K562 (cell line): ENCODE data around the gene MAP3K14. TPM values are rescaled to one million over a fixed set of nuclear protein-coding genes. Genes with fewer than 3 reads are reported as not detected.

Experiments used
- DNMT1 ChIP-seq: fragments of 450-650 bp; IDR thresholded peaks from 2 replicates; pipeline ENCODE4 v1.6.1; 2016; ENCODE audit warnings: antibody characterized with exemption, mild to moderate bottlenecking
- FOXK1 ChIP-seq: sonication (generic); formaldehyde crosslinking; IDR thresholded peaks from 2 replicates; pipeline ENCODE4 v1.8.0; 2022; ENCODE audit warnings: missing genetic modification reagents, mild to moderate bottlenecking, borderline replicate concordance
- HIVEP1 ChIP-seq: fragments of 250-450 bp; sonication (Bioruptor Pico); IDR thresholded peaks from 2 replicates; pipeline ENCODE4 v1.4.0; 2020; ENCODE audit warnings: mild to moderate bottlenecking
- IRF2 ChIP-seq: sonication (generic); formaldehyde crosslinking; IDR thresholded peaks from 2 replicates; pipeline ENCODE4 v1.8.1; 2022; ENCODE audit warnings: mild to moderate bottlenecking, missing genetic modification reagents
- KLF6 ChIP-seq: fragments of 250-450 bp; sonication (Bioruptor Pico); IDR thresholded peaks from 2 replicates; pipeline ENCODE4 v1.4.0; 2020; ENCODE audit warnings: mild to moderate bottlenecking, moderate library complexity, borderline replicate concordance
- NBN ChIP-seq: fragments of 450-650 bp; IDR thresholded peaks from 2 replicates; pipeline ENCODE4 v1.6.1; 2016; ENCODE audit warnings: low read depth, mild to moderate bottlenecking
- RBM39 ChIP-seq: fragments of 200-400 bp; formaldehyde crosslinking; optimal IDR thresholded peaks from 2 replicates; pipeline ENCODE3; 2018; ENCODE audit warnings: low read depth, low read length
- RHOXF2B ChIP-seq: fragments of 250-450 bp; sonication (Bioruptor Pico); conservative IDR thresholded peaks from 2 replicates; pipeline ENCODE4 v1.5.1; 2021
- RUNX1 ChIP-seq: sonication (generic); IDR thresholded peaks from 2 replicates; pipeline ENCODE4 v1.6.1; 2016; ENCODE audit warnings: antibody characterized with exemption, low read depth
- XRCC3 ChIP-seq: fragments of 450-650 bp; IDR thresholded peaks from 2 replicates; pipeline ENCODE4 v1.6.1; 2017; ENCODE audit warnings: mild to moderate bottlenecking, moderate library complexity
- ZNF12 ChIP-seq: sonication (generic); formaldehyde crosslinking; IDR thresholded peaks from 2 replicates; pipeline ENCODE4 v1.4.0; 2020; ENCODE audit warnings: mild to moderate bottlenecking, missing genetic modification reagents
- ZNF143 ChIP-seq: sonication (generic); formaldehyde crosslinking; IDR thresholded peaks from 2 replicates; pipeline ENCODE4 v1.9.0; 2022; ENCODE audit warnings: mild to moderate bottlenecking, missing genetic modification reagents
- polyA plus RNA-seq, 8 experiments: library from polyadenylated mRNA; depleted of rRNA in 4 of 8; stranded (reverse) in 5 of 8; unstranded in 3 of 8; fragments of >200 nt; fragmentation: Nextera tagmentation in 2 of 8; fragmentation: Illumina TruSeq in 1 of 8; extraction: Ambion mirVana in 2 of 8; extraction: Trizol in 1 of 8; gene quantifications; 2 replicates each; pipeline versions ENCODE4 v1.2.1 to v1.2.3, GENCODE V29; 2011 to 2014; ENCODE audit warnings: inconsistent platforms in 1 of 8, missing spikeins in 1 of 8
- total RNA-seq, 7 experiments: library from RNA; depleted of rRNA in 6 of 7; stranded (reverse); fragments of >200 nt in 6 of 7; fragmentation: Illumina TruSeq in 2 of 7; extraction: Trizol in 2 of 7; gene quantifications; 2 replicates each; pipeline versions ENCODE4 v1.2.1 to v1.2.3, GENCODE V29; 2011 to 2021; ENCODE audit warnings: low replicate concordance in 1 of 7
- TF ChIP-seq, protein P1 (sequence below): sonication (generic); formaldehyde crosslinking; IDR thresholded peaks from 2 replicates; pipeline ENCODE4 v1.8.0; 2023; ENCODE audit warnings: mild to moderate bottlenecking, missing genetic modification reagents
- TF ChIP-seq, protein P2 (sequence below): fragments of 450-650 bp; formaldehyde crosslinking; IDR thresholded peaks from 2 replicates; pipeline ENCODE4 v1.4.0; 2020; ENCODE audit warnings: mild to moderate bottlenecking, moderate library complexity
- TF ChIP-seq, protein P3 (sequence below): fragments of 250-450 bp; sonication (Bioruptor Pico); IDR thresholded peaks from 2 replicates; pipeline ENCODE4 v1.4.0; 2020
- TF ChIP-seq, protein P4 (sequence below): IDR thresholded peaks from 3 replicates; pipeline ENCODE4 v1.6.1; 2011; ENCODE audit warnings: borderline replicate concordance, mild to moderate bottlenecking; ENCODE audit not compliant: insufficient read length, insufficient read depth
- TF ChIP-seq, protein P5 (sequence below): fragments of 450-650 bp; conservative IDR thresholded peaks from 2 replicates; pipeline ENCODE4 v1.6.1; 2016; ENCODE audit warnings: missing genetic modification characterization, low read depth, mild to moderate bottlenecking, missing compliant biosample characterization, moderate library complexity

Gene MAP3K14
- total and polyA plus RNA-seq, 9 of the 15 experiments (the other 6 are each of a cell fraction or from before 2014, with no cell fraction given) = 0.45 to 8.7 (median 3.2) TPM

DNA sequence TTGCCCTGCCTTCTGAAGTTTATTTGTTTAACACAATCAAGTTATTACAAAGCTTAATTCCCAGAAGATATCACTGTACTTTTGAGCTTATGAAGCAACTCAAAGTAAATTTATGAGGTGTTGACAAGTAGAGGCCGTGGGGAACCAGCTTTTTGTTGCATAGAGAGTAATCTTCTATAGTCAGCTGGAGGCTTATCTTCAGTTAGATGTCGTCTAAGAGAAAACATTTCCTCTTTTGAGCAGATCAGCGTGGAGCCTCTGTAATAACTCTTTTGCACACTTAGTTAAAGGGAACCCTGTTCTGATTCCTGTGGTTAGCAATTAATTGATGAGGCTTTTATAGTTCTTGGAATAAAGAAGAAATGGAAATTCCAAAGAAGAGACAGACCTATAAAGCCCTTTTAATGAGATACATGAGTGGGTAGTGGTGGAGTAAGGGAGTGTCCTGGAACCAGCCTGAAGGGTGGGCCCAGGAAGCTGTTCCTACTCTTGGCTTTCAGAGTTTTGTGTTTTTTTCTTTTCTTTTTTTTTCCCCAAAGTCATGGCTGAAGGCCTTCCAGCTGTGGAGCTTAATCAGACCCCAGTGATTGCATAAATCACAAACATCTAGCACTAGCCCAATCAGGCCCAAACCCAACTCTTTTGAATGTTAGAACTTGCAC is 28.9 kb upstream of the MAP3K14 start (continued):
- TF ChIP-seq, protein P1, sequence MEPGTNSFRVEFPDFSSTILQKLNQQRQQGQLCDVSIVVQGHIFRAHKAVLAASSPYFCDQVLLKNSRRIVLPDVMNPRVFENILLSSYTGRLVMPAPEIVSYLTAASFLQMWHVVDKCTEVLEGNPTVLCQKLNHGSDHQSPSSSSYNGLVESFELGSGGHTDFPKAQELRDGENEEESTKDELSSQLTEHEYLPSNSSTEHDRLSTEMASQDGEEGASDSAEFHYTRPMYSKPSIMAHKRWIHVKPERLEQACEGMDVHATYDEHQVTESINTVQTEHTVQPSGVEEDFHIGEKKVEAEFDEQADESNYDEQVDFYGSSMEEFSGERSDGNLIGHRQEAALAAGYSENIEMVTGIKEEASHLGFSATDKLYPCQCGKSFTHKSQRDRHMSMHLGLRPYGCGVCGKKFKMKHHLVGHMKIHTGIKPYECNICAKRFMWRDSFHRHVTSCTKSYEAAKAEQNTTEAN (CRISPR knock-in tag) = peak; percentile 67; the same call in 1 of the 2 replicates
- TF ChIP-seq FOXK1 (CRISPR knock-in tag) = no peak
- no peak for TF ChIP-seq IRF2
- TF ChIP-seq, protein P2, sequence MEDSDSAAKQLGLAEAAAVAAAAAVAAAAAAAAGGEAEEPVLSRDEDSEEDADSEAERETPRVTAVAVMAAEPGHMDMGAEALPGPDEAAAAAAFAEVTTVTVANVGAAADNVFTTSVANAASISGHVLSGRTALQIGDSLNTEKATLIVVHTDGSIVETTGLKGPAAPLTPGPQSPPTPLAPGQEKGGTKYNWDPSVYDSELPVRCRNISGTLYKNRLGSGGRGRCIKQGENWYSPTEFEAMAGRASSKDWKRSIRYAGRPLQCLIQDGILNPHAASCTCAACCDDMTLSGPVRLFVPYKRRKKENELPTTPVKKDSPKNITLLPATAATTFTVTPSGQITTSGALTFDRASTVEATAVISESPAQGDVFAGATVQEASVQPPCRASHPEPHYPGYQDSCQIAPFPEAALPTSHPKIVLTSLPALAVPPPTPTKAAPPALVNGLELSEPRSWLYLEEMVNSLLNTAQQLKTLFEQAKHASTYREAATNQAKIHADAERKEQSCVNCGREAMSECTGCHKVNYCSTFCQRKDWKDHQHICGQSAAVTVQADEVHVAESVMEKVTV (CRISPR knock-in tag) = peak; percentile 44
- TF ChIP-seq, protein P3, sequence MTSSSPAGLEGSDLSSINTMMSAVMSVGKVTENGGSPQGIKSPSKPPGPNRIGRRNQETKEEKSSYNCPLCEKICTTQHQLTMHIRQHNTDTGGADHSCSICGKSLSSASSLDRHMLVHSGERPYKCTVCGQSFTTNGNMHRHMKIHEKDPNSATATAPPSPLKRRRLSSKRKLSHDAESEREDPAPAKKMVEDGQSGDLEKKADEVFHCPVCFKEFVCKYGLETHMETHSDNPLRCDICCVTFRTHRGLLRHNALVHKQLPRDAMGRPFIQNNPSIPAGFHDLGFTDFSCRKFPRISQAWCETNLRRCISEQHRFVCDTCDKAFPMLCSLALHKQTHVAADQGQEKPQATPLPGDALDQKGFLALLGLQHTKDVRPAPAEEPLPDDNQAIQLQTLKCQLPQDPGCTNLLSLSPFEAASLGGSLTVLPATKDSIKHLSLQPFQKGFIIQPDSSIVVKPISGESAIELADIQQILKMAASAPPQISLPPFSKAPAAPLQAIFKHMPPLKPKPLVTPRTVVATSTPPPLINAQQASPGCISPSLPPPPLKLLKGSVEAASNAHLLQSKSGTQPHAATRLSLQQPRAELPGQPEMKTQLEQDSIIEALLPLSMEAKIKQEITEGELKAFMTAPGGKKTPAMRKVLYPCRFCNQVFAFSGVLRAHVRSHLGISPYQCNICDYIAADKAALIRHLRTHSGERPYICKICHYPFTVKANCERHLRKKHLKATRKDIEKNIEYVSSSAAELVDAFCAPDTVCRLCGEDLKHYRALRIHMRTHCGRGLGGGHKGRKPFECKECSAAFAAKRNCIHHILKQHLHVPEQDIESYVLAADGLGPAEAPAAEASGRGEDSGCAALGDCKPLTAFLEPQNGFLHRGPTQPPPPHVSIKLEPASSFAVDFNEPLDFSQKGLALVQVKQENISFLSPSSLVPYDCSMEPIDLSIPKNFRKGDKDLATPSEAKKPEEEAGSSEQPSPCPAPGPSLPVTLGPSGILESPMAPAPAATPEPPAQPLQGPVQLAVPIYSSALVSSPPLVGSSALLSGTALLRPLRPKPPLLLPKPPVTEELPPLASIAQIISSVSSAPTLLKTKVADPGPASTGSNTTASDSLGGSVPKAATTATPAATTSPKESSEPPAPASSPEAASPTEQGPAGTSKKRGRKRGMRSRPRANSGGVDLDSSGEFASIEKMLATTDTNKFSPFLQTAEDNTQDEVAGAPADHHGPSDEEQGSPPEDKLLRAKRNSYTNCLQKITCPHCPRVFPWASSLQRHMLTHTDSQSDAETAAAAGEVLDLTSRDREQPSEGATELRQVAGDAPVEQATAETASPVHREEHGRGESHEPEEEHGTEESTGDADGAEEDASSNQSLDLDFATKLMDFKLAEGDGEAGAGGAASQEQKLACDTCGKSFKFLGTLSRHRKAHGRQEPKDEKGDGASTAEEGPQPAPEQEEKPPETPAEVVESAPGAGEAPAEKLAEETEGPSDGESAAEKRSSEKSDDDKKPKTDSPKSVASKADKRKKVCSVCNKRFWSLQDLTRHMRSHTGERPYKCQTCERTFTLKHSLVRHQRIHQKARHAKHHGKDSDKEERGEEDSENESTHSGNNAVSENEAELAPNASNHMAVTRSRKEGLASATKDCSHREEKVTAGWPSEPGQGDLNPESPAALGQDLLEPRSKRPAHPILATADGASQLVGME (CRISPR knock-in tag) = no peak
- TF ChIP-seq, protein P4, sequence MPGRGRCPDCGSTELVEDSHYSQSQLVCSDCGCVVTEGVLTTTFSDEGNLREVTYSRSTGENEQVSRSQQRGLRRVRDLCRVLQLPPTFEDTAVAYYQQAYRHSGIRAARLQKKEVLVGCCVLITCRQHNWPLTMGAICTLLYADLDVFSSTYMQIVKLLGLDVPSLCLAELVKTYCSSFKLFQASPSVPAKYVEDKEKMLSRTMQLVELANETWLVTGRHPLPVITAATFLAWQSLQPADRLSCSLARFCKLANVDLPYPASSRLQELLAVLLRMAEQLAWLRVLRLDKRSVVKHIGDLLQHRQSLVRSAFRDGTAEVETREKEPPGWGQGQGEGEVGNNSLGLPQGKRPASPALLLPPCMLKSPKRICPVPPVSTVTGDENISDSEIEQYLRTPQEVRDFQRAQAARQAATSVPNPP = no peak
- no peak for TF ChIP-seq HIVEP1 (CRISPR knock-in tag)
- no peak for TF ChIP-seq DNMT1
- no peak for TF ChIP-seq RHOXF2B (CRISPR knock-in tag)
- TF ChIP-seq, protein P5, sequence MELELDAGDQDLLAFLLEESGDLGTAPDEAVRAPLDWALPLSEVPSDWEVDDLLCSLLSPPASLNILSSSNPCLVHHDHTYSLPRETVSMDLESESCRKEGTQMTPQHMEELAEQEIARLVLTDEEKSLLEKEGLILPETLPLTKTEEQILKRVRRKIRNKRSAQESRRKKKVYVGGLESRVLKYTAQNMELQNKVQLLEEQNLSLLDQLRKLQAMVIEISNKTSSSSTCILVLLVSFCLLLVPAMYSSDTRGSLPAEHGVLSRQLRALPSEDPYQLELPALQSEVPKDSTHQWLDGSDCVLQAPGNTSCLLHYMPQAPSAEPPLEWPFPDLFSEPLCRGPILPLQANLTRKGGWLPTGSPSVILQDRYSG (tag) = no peak
- TF ChIP-seq XRCC3 = no peak
- TF ChIP-seq RUNX1 = no peak
- no peak for TF ChIP-seq RBM39
- TF ChIP-seq ZNF12 (CRISPR knock-in tag) = no peak
- no peak for TF ChIP-seq ZNF143
- TF ChIP-seq NBN = peak; percentile 95
- TF ChIP-seq KLF6 (CRISPR knock-in tag) = peak; percentile 45; the same call in 1 of the 2 replicates
